Measurements from ENCODE around the gene GPR152.

Gene GPR152

GRCh38 chr11:67441098-67441563, 11.4 kb downstream of the GPR152 start:
- no peak for DNase-seq (ENCODE audit: low read depth in 2 of 2)
- H3K4me3 ChIP-seq (replicated peaks in 1 of 2; ENCODE audit: low read depth in 2 of 2, low read length in 2 of 2), result no peak overlapping the region
- no peak for TF ChIP-seq CTCF (IDR thresholded peaks at IDR 0.05; ENCODE audit: low read depth, low read length)

- DNase-seq (ENCODE audit: low read depth in 2 of 2), result no peak
- no peak overlapping the region for H3K4me3 ChIP-seq (replicated peaks in 1 of 2; ENCODE audit: low read depth in 2 of 2, low read length in 2 of 2)
- TF ChIP-seq CTCF (IDR thresholded peaks at IDR 0.05; ENCODE audit: low read depth, low read length), result no peak
Measured at GRCh38 chr11:67440229-67441097, 12.1 kb downstream of the GPR152 start.

GRCh38 chr11:67439321-67440228, 13.0 kb downstream of the GPR152 start:
- TF ChIP-seq CTCF (IDR thresholded peaks at IDR 0.05; ENCODE audit: low read depth, low read length), result peak; percentile 8
- no peak overlapping the region for H3K4me3 ChIP-seq (replicated peaks in 1 of 2; ENCODE audit: low read depth in 2 of 2, low read length in 2 of 2)
- DNase-seq (ENCODE audit: low read depth in 2 of 2), result peak; percentile 25 to 26

- TF ChIP-seq CTCF (IDR thresholded peaks at IDR 0.05; ENCODE audit: low read depth, low read length), result no peak
- H3K4me3 ChIP-seq (replicated peaks in 1 of 2; ENCODE audit: low read depth in 2 of 2, low read length in 2 of 2), result no peak overlapping the region
- no peak for DNase-seq (ENCODE audit: low read depth in 2 of 2)
Measured at GRCh38 chr11:67438158-67438902, 14.2 kb downstream of the GPR152 start.

- no peak overlapping the region for H3K4me3 ChIP-seq (replicated peaks in 1 of 2; ENCODE audit: low read depth in 2 of 2, low read length in 2 of 2)
- TF ChIP-seq CTCF (IDR thresholded peaks at IDR 0.05; ENCODE audit: low read depth, low read length), result no peak
- DNase-seq (ENCODE audit: low read depth in 2 of 2), result no peak
Measured at GRCh38 chr11:67437809-67438157, 14.7 kb downstream of the GPR152 start.

- TF ChIP-seq CTCF (IDR thresholded peaks at IDR 0.05; ENCODE audit: low read depth, low read length), result no peak
- no peak within 1 kb of the TSS for H3K4me3 ChIP-seq (replicated peaks in 1 of 2; ENCODE audit: low read depth in 2 of 2, low read length in 2 of 2)
- DNase-seq (ENCODE audit: low read depth in 2 of 2), result no peak
Measured at GRCh38 chr11:67437082-67437808, 15.3 kb downstream of the GPR152 start, which contains the start of gene PTPRCAP. Gene PTPRCAP, minus strand, starts transcription at chr11:67437682. Its CDS starts 63 bp downstream, at chr11:67437619.
